Neuron (in vitro differentiated cells): ENCODE results near the gene NACC2.

Source experiments
- H2AFZ ChIP-seq: one replicate; pipeline ENCODE4 v1.6.1; 2013; ENCODE audit warnings: low read depth, mild to moderate bottlenecking, inconsistent platforms, low read length, moderate library complexity
- H3K27me3 ChIP-seq: one replicate; pipeline ENCODE4 v1.6.1; 2013; ENCODE audit warnings: low read length; ENCODE audit not compliant: insufficient read depth
- H3K36me3 ChIP-seq: one replicate; pipeline ENCODE4 v1.6.1; 2013; ENCODE audit warnings: low read length; ENCODE audit not compliant: insufficient read depth
- H3K4me1 ChIP-seq: one replicate; pipeline ENCODE4 v1.6.1; 2013; ENCODE audit warnings: low read length; ENCODE audit not compliant: insufficient read depth
- H3K4me3 ChIP-seq: 2 replicates; pipeline ENCODE4 v1.5.1; 2013; ENCODE audit warnings: mild to moderate bottlenecking, low read length, moderate library complexity
- H3K9me3 ChIP-seq: one replicate; pipeline ENCODE4 v1.6.1; 2013; ENCODE audit warnings: low read length

The NACC2 gene

GRCh38 chr9:136090056-136090735 lies 4.9 kb downstream of the NACC2 start:
- H3K4me3 ChIP-seq = no peak overlapping the region
- H3K4me1 ChIP-seq = peaks cover 15% of the 10 kb centered on the region
- no peaks in the 10 kb centered on the region for H3K27me3 ChIP-seq
- no peaks in the 10 kb centered on the region for H3K9me3 ChIP-seq
- H2AFZ ChIP-seq = no peak overlapping the region
- no peaks in the 10 kb centered on the region for H3K36me3 ChIP-seq

- no peak overlapping the region for H3K4me3 ChIP-seq
- H2AFZ ChIP-seq = no peak overlapping the region
- no peaks in the 10 kb centered on the region for H3K36me3 ChIP-seq
- peaks cover 15% of the 10 kb centered on the region for H3K4me1 ChIP-seq
- no peaks in the 10 kb centered on the region for H3K9me3 ChIP-seq
- H3K27me3 ChIP-seq = no peaks in the 10 kb centered on the region
Observed at GRCh38 chr9:136089697-136090045, 5.4 kb downstream of the NACC2 start.

- Histone ChIP-seq H2AFZ (no peak overlapping the region), H3K4me1 (peaks cover 12% of the 10 kb centered on the region), H3K36me3 (no peaks in the 10 kb centered on the region), H3K4me3 (no peak overlapping the region), H3K27me3 (no peaks in the 10 kb centered on the region), H3K9me3 (no peaks in the 10 kb centered on the region)
Observed at GRCh38 chr9:136088939-136089696, 6.0 kb downstream of the NACC2 start.

- H3K4me3 ChIP-seq = no peak overlapping the region
Observed at GRCh38 chr9:136088481-136088938, 6.6 kb downstream of the NACC2 start.

GRCh38 chr9:136087741-136088480 lies 7.2 kb downstream of the NACC2 start:
- H3K27me3 ChIP-seq = no peaks in the 10 kb centered on the region
- no peak overlapping the region for H3K4me3 ChIP-seq
- no peak overlapping the region for H2AFZ ChIP-seq
- H3K9me3 ChIP-seq = no peaks in the 10 kb centered on the region
- H3K4me1 ChIP-seq = peaks cover 7% of the 10 kb centered on the region
- H3K36me3 ChIP-seq = no peaks in the 10 kb centered on the region

More at GRCh38 chr9:136088481-136088938, 6.6 kb downstream of the NACC2 start:
- Histone ChIP-seq H2AFZ (no peak overlapping the region), H3K27me3 (no peaks in the 10 kb centered on the region), H3K4me1 (peaks cover 7% of the 10 kb centered on the region), H3K36me3 (no peaks in the 10 kb centered on the region), H3K9me3 (no peaks in the 10 kb centered on the region)

GRCh38 chr9:136086951-136087740 lies 7.9 kb downstream of the NACC2 start:
- H3K27me3 ChIP-seq = no peaks in the 10 kb centered on the region

GRCh38 chr9:136086213-136086881 lies 8.7 kb downstream of the NACC2 start:
- H3K27me3 ChIP-seq = no peaks in the 10 kb centered on the region
- H3K36me3 ChIP-seq = no peaks in the 10 kb centered on the region
- peaks cover 7% of the 10 kb centered on the region for H3K4me1 ChIP-seq
- H3K4me3 ChIP-seq = no peak overlapping the region
- no peak overlapping the region for H2AFZ ChIP-seq
- no peaks in the 10 kb centered on the region for H3K9me3 ChIP-seq

More at GRCh38 chr9:136086951-136087740, 7.9 kb downstream of the NACC2 start:
- Histone ChIP-seq H3K4me1 (peaks cover 7% of the 10 kb centered on the region), H2AFZ (no peak overlapping the region), H3K4me3 (no peak overlapping the region), H3K9me3 (no peaks in the 10 kb centered on the region), H3K36me3 (no peaks in the 10 kb centered on the region)

GRCh38 chr9:136085815-136086212 lies 9.3 kb downstream of the NACC2 start:
- H3K27me3 ChIP-seq = no peaks in the 10 kb centered on the region
- H3K4me3 ChIP-seq = no peak overlapping the region
- H3K36me3 ChIP-seq = no peaks in the 10 kb centered on the region
- no peaks in the 10 kb centered on the region for H3K9me3 ChIP-seq
- no peak overlapping the region for H2AFZ ChIP-seq
- H3K4me1 ChIP-seq = peaks cover 7% of the 10 kb centered on the region

GRCh38 chr9:136084063-136084944 lies 10.8 kb downstream of the NACC2 start:
- no peak overlapping the region for H2AFZ ChIP-seq
- H3K4me3 ChIP-seq = no peak overlapping the region
- no peaks in the 10 kb centered on the region for H3K36me3 ChIP-seq
- H3K4me1 ChIP-seq = peaks cover 5% of the 10 kb centered on the region
- H3K27me3 ChIP-seq = no peaks in the 10 kb centered on the region
- H3K9me3 ChIP-seq = no peaks in the 10 kb centered on the region

- Histone ChIP-seq H3K27me3 (no peaks in the 10 kb centered on the region), H2AFZ (no peak overlapping the region), H3K9me3 (no peaks in the 10 kb centered on the region), H3K4me3 (no peak overlapping the region), H3K4me1 (peaks cover under 1% of the 10 kb centered on the region), H3K36me3 (no peaks in the 10 kb centered on the region)
Observed at GRCh38 chr9:136083558-136084062, 11.5 kb downstream of the NACC2 start.

GRCh38 chr9:136082496-136083361 lies 12.4 kb downstream of the NACC2 start:
- Histone ChIP-seq H2AFZ (no peak overlapping the region), H3K27me3 (no peaks in the 10 kb centered on the region), H3K9me3 (no peaks in the 10 kb centered on the region), H3K4me1 (no peaks in the 10 kb centered on the region), H3K4me3 (no peak overlapping the region), H3K36me3 (no peaks in the 10 kb centered on the region)
